ENCODE measurements around the gene TAS2R20. TPM values are rescaled to one million over a fixed set of nuclear protein-coding genes. Genes with fewer than 3 reads are reported as not detected.

TAS2R20 gene
- total and polyA plus RNA-seq, 2 of the 13 experiments (the other 11 are each of a cell fraction or from before 2014, with no cell fraction given), result 0.54 to 2.9 TPM

- H3K9me3 ChIP-seq (ENCODE audit: low read length), result no peaks in the 10 kb centered on the region
- FAIRE-seq (no peak), ATAC-seq (no peak), DNase-seq (ENCODE audit: low spot score) (no peak)
- TF ChIP-seq ZMYM4 (CRISPR knock-in tag; IDR thresholded peaks at IDR 0.05) (no peak), ETV6 (CRISPR knock-in tag; conservative IDR thresholded peaks at IDR 0.05) (no peak), ELF4 (CRISPR knock-in tag; IDR thresholded peaks at IDR 0.05; ENCODE audit: borderline replicate concordance) (no peak), ZKSCAN1 (IDR thresholded peaks at IDR 0.05; ENCODE audit: low read length) (no peak), SIN3A (IDR thresholded peaks at IDR 0.05; ENCODE audit: borderline replicate concordance, low read depth, low read length) (no peak), FOXP1 (IDR thresholded peaks at IDR 0.05) (no peak), FOXP1 (CRISPR knock-in tag; IDR thresholded peaks at IDR 0.05) (no peak), EEA1 (CRISPR knock-in tag; IDR thresholded peaks at IDR 0.05; ENCODE audit: borderline replicate concordance) (no peak)
- intact Hi-C loops (cut with micrococcal nuclease; ENCODE audit: unreplicated experiment), result no loop called here
- ChIA-PET CTCF (ENCODE audit: low intra/inter-chr PET ratio, low total read pairs) (no interaction called here), POLR2A (no interaction called here)
- in situ Hi-C loops (cut with HindIII; ENCODE audit: extremely low pct_ligation_motif_present, low pct_unique_long_range_greater_than_20kb), result no loop called here
- H3K27ac ChIP-seq (ENCODE audit: extremely low read length, insufficient read depth, low read length), result no peak overlapping the region
- H3K27me3 ChIP-seq (ENCODE audit: control insufficient read depth in 1 of 2, insufficient read depth in 2 of 2, low read length in 2 of 2), result no peaks in the 10 kb centered on the region
- no peaks in the 10 kb centered on the region for H3K79me2 ChIP-seq (ENCODE audit: insufficient read depth, low read length)
- H3K36me3 ChIP-seq (replicated peaks in 1 of 2; ENCODE audit: control insufficient read depth in 1 of 2, insufficient read depth in 2 of 2, low read length in 2 of 2), result 0 out of 5 replicates have a peak, but pooled peaks cover 0 to 4% of the 10 kb centered on the region in 2 experiments
- no peak overlapping the region for H2AFZ ChIP-seq (ENCODE audit: low read length)
- no peaks in the 10 kb centered on the region for H4K20me1 ChIP-seq (ENCODE audit: insufficient read depth, low read length)
- H3K9ac ChIP-seq (ENCODE audit: insufficient read depth, low read depth, low read length), result no peak overlapping the region
- no TSS peak for BruUV-seq (replicated peaks)
- no peak overlapping the region for H3K4me3 ChIP-seq (replicated peaks in 1 of 3; ENCODE audit: insufficient read depth in 1 of 3, low read depth in 2 of 3, low read length in 3 of 3)
- no peaks in the 10 kb centered on the region for H3K4me1 ChIP-seq (ENCODE audit: insufficient read depth, low read length)
- no peak overlapping the region for H3K4me2 ChIP-seq (ENCODE audit: low read depth, low read length)
Observed at GRCh38 chr12:10966314-10966713, 31.8 kb downstream of the TAS2R20 start.

GRCh38 chr12:10965476-10965875 is 32.6 kb downstream of the TAS2R20 start:
- CTCF ChIA-PET (ENCODE audit: low intra/inter-chr PET ratio, low total read pairs), result no interaction called here
- no peak for DNase-seq (ENCODE audit: low spot score)
- Histone ChIP-seq H4K20me1 (ENCODE audit: insufficient read depth, low read length) (no peaks in the 10 kb centered on the region), H3K4me3 (replicated peaks in 1 of 3; ENCODE audit: insufficient read depth in 1 of 3, low read depth in 2 of 3, low read length in 3 of 3) (no peak overlapping the region), H3K79me2 (ENCODE audit: insufficient read depth, low read length) (no peaks in the 10 kb centered on the region), H3K4me2 (ENCODE audit: low read depth, low read length) (no peak overlapping the region), H3K36me3 (replicated peaks in 1 of 2; ENCODE audit: control insufficient read depth in 1 of 2, insufficient read depth in 2 of 2, low read length in 2 of 2) (0 out of 5 replicates have a peak, but pooled peaks cover 0 to 4% of the 10 kb centered on the region in 2 experiments), H3K4me1 (ENCODE audit: insufficient read depth, low read length) (no peaks in the 10 kb centered on the region), H3K27ac (ENCODE audit: extremely low read length, insufficient read depth, low read length) (no peak overlapping the region), H2AFZ (ENCODE audit: low read length) (no peak overlapping the region), H3K9ac (ENCODE audit: insufficient read depth, low read depth, low read length) (no peak overlapping the region), H3K27me3 (ENCODE audit: control insufficient read depth in 1 of 2, insufficient read depth in 2 of 2, low read length in 2 of 2) (no peaks in the 10 kb centered on the region), H3K9me3 (ENCODE audit: low read length) (no peaks in the 10 kb centered on the region)
- no peak for ATAC-seq
- in situ Hi-C loops (cut with HindIII; ENCODE audit: extremely low pct_ligation_motif_present, low pct_unique_long_range_greater_than_20kb), result no loop called here
- POLR2A ChIA-PET, result no interaction called here
- intact Hi-C loops (cut with micrococcal nuclease; ENCODE audit: unreplicated experiment), result no loop called here
- 100% methylated on average over 1 of the region's 1 CpG for WGBS (ENCODE audit: low lambda C conversion rate)
- no TSS peak for BruUV-seq (replicated peaks)
- FAIRE-seq, result no peak
- TF ChIP-seq RBAK (CRISPR knock-in tag; IDR thresholded peaks at IDR 0.05) (no peak), ZSCAN12 (CRISPR knock-in tag; IDR thresholded peaks at IDR 0.05) (no peak), ZNF280B (CRISPR knock-in tag; IDR thresholded peaks at IDR 0.05; ENCODE audit: borderline replicate concordance) (no peak), DNMT1 (CRISPR knock-in tag; IDR thresholded peaks at IDR 0.05) (no peak), ZFP36L2 (CRISPR knock-in tag; IDR thresholded peaks at IDR 0.05) (no peak), GFI1 (CRISPR knock-in tag; IDR thresholded peaks at IDR 0.05; ENCODE audit: borderline replicate concordance) (no peak), ZNF124 (CRISPR knock-in tag; IDR thresholded peaks at IDR 0.05) (no peak), MTA1 (CRISPR knock-in tag; IDR thresholded peaks at IDR 0.05; ENCODE audit: borderline replicate concordance) (no peak), ZNF746 (CRISPR knock-in tag; IDR thresholded peaks at IDR 0.05) (no peak), PHF20 (CRISPR knock-in tag; IDR thresholded peaks at IDR 0.05) (no peak), ZBTB25 (CRISPR knock-in tag; IDR thresholded peaks at IDR 0.05) (no peak), MAX (IDR thresholded peaks at IDR 0.05) (no peak), ATRX (CRISPR knock-in tag; IDR thresholded peaks at IDR 0.05; ENCODE audit: borderline replicate concordance) (no peak)

Measured in HepG2 (cell line).